Midbrain (tissue), 1 donor: Measurements from ENCODE around the gene FANCD2.
"Not testable (repeated sequence)": the region's sequence is repeated elsewhere in the genome, so short reads cannot be mapped to it uniquely, and the experiment has no call there.

Experiments
- DNase-seq: peaks from one replicate; lab custom pipeline; 2025; lab: John Stamatoyannopoulos, UW

Gene FANCD2

GRCh38 chr3:10026084-10026890 is at the start of gene FANCD2:
FANCD2 (plus strand) TSS chr3:10026437; CDS start chr3:10028658, 2,221 bp downstream.
- peak; percentile 91 for DNase-seq

- DNase-seq: peak; percentile 45
Observed at GRCh38 chr3:9976721-9977709, 49.2 kb upstream of the FANCD2 start.

- DNase-seq: no peak
Observed at GRCh38 chr3:9978710-9979305, 47.4 kb upstream of the FANCD2 start.

- no peak for DNase-seq
Observed at GRCh38 chr3:9980251-9980650, 46.0 kb upstream of the FANCD2 start.

GRCh38 chr3:9986230-9986725 is 40.0 kb upstream of the FANCD2 start:
- no peak for DNase-seq

GRCh38 chr3:9994086-9994844 is 32.0 kb upstream of the FANCD2 start:
- DNase-seq: no peak

GRCh38 chr3:10000686-10001085 is 25.6 kb upstream of the FANCD2 start:
- DNase-seq: no peak

- no peak for DNase-seq
Observed at GRCh38 chr3:10002951-10003350, 23.3 kb upstream of the FANCD2 start.

- DNase-seq: no peak
Observed at GRCh38 chr3:10004506-10004905, 21.7 kb upstream of the FANCD2 start.

GRCh38 chr3:10004960-10005564 is 21.2 kb upstream of the FANCD2 start:
- no peak for DNase-seq

GRCh38 chr3:10006048-10006761 is 20.0 kb upstream of the FANCD2 start:
- DNase-seq: no peak

GRCh38 chr3:10006762-10007090 is 19.5 kb upstream of the FANCD2 start:
- DNase-seq: no peak

GRCh38 chr3:10007126-10007782 is 19.0 kb upstream of the FANCD2 start:
- no peak for DNase-seq

GRCh38 chr3:10008216-10008587 is 18.0 kb upstream of the FANCD2 start:
- DNase-seq: not testable (repeated sequence)

GRCh38 chr3:10008588-10009344 is 17.5 kb upstream of the FANCD2 start:
- peak; percentile 75 for DNase-seq

- no peak for DNase-seq
Observed at GRCh38 chr3:10010421-10010877, 15.8 kb upstream of the FANCD2 start.

- DNase-seq: peak; percentile 90
Observed at GRCh38 chr3:10010878-10011465, 15.3 kb upstream of the FANCD2 start.

- no peak for DNase-seq
Observed at GRCh38 chr3:10011631-10012030, 14.6 kb upstream of the FANCD2 start.

GRCh38 chr3:10012106-10012505 is 14.1 kb upstream of the FANCD2 start:
- DNase-seq: no peak
